Astrocyte of the cerebellum (primary cell): ENCODE data around the gene ZBTB8A.

Source experiments
- DNase-seq: peaks from one replicate; pipeline ENCODE4 v3.0.0-alpha.2; 2011; ENCODE audit warnings: low read depth
- H3K4me3 ChIP-seq: 2 replicates; pipeline ENCODE4 v1.5.1; 2011; ENCODE audit warnings: mild to moderate bottlenecking, low read depth, low read length, moderate library complexity
- in situ Hi-C: cut with HindIII; loops from 2 replicates; pipeline ENCODE4 v1.10.0; 2017; ENCODE audit warnings: low sequenced_read_pairs
- TF ChIP-seq, protein P1 (sequence below): IDR thresholded peaks from 2 replicates; pipeline ENCODE4 v1.5.1; 2012; ENCODE audit warnings: low read length, low read depth, moderate library complexity, mild to moderate bottlenecking; ENCODE audit errors: missing control alignments

ZBTB8A gene

DNA sequence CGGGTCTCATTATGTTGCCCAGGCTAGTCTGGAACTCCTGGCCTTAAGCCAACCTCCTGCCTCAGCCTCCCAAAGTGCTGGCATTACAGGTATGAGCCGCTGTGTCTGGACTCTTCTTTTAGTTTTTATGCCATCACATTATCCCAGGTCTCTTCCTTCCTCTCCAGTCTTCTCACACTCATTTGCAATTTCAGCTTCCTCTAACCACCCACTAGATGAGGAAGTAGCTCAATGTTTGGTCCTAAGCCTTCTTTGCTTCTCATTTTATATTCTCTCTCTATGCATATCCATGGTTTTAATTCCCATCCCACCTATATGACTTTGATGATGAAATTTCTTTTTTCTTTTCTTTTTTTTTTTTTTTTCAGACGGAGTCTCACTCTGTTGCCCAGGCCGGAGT lies 3.1 kb upstream of the ZBTB8A start:
- TF ChIP-seq, protein P1, sequence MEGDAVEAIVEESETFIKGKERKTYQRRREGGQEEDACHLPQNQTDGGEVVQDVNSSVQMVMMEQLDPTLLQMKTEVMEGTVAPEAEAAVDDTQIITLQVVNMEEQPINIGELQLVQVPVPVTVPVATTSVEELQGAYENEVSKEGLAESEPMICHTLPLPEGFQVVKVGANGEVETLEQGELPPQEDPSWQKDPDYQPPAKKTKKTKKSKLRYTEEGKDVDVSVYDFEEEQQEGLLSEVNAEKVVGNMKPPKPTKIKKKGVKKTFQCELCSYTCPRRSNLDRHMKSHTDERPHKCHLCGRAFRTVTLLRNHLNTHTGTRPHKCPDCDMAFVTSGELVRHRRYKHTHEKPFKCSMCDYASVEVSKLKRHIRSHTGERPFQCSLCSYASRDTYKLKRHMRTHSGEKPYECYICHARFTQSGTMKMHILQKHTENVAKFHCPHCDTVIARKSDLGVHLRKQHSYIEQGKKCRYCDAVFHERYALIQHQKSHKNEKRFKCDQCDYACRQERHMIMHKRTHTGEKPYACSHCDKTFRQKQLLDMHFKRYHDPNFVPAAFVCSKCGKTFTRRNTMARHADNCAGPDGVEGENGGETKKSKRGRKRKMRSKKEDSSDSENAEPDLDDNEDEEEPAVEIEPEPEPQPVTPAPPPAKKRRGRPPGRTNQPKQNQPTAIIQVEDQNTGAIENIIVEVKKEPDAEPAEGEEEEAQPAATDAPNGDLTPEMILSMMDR: no peak
- no peak overlapping the region for H3K4me3 ChIP-seq
- in situ Hi-C loops: no loop called here
- no peak for DNase-seq

DNA sequence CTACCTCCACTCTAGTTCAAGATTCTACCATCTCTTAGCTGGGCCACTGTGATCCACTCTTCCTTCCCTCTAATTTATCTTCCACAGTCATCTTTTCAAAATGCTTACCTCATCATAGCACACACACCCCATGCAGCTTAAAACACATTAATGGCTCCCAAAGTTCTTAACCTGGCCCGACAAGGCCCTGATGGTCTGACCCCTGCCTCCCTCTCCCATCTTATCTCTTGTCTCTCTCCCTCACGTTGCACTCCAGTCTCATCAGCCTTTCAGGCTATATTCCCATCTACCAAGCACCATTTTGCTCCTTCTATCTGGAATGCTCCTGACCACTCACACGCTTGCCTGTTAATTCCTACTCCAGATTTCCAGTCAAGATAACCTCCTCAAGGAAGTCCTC lies 2.5 kb upstream of the ZBTB8A start:
- H3K4me3 ChIP-seq: no peak overlapping the region
- in situ Hi-C loops: no loop called here
- TF ChIP-seq, protein P1: no peak
- DNase-seq: no peak

DNA sequence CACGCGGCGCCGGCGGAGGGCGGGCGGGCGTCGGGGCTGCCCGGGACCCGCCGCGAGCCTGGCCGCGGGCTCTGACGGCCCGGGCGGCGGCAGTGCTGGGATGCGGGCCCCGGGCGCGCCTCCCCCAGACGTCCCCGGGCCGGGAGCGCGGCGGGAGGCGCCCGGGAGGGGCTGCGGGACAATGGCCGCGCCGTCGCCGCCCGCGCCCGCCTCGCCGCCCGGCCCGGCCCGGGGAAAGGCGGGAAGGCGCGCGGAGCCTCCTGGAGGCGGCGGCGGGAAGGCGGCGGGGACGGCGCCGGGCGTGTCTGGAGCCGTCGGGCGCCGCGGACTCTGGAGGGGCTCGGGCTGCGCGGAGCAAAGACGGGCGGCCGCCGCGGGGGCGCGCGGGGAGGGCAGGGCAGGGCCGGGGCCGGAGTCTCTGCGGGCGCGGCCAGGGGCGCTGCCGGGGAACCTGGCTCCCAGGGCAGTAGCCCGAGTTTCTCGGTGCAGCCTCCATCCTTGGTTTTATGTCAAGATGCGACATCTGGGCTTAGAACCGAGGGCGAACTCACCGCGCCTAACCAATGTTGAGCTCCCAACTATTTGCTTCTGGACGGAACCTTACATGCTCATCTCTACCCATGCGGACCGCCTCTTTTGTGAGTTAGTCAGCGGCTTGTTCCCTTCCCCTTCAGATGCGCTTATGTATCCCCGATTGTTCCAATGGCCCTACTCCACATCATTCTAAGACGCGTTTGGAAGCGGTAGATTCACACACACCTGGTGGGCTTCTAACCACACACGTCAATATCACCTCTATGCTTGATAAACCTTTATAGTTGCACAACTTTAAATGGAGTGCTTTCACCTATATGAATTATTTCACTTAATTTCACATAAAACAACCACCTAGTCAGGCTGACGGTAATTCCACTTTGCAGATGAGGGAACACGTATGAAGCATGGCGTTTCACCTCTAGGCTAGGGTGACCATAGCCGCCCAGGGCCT lies 651 bp downstream of the ZBTB8A start:
- TF ChIP-seq, protein P1: no peak
- peak overlapping the region; percentile 55 for H3K4me3 ChIP-seq
- DNase-seq: peak; percentile 11
- in situ Hi-C loops: no loop called here

DNA sequence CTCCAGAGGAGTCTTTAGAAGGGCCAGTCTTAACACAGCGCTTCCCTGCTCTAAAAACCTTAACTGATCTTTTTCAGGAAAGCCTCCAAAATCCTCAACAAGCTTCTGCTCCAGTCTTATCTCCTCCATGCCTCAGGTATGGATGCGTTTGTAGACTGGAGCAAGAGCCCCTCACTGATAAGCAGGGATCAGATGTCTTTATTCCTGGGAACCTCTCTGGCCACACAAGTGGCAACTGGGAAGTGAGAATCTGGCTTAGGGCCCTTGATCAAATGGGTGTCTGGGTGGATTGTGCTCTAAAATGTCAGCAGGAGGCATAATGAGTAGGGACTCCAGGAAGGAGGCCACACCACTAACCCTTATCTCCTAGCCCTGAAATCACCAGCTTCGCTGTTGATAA lies 1.4 kb downstream of the ZBTB8A start:
- peak overlapping the region; percentile 55 for H3K4me3 ChIP-seq
- no peak for DNase-seq
- in situ Hi-C loops: no loop called here
- TF ChIP-seq, protein P1: no peak

DNA sequence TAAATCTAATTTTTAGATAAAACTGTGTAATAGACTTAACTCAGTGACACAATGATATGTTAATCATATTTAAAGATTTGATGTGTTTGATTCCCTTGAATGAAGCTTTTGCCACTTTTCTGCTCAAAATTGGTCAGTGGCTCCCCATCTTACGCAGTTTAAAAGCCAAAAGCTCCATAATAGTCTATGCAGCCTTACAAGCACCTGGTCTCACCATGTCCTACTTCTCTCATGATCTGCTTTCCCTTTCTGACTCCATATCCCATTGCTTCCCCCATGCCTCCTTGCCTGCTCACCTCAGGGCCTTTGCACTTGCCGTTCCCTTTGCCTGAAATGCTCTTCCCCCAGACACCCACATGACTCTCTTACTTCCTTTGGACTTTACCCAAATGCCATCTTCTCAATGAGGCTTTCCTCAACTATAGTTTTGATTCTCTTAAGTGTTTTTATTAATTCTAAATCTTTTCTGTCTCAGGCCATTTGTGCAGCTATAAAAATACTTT lies 1.9 kb downstream of the ZBTB8A start:
- no peak for DNase-seq
- in situ Hi-C loops: no loop called here
- no peak overlapping the region for H3K4me3 ChIP-seq

DNA sequence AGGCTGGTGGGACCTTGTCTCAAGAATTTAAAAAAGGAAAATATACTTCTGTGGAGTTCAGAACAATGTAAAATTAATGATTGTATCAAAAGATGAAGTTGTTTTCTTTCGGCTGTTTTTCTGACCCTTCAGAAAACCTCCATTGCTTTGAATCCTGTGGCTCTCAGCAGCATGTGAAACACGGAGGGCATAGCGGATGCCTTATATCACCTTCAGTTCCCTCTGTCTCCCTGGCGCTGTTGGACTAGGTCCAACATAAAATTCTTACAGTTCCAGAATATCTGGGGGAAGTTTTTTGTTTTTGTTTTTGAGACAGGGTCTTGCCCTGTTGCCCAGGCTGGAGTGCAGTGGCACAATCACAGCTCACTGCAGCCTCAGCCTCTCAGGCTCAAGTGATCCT lies 7.4 kb downstream of the ZBTB8A start:
- no peak overlapping the region for H3K4me3 ChIP-seq
- no peak for DNase-seq
- in situ Hi-C loops: no loop called here
- TF ChIP-seq, protein P1: no peak

More for the DNA sequence above, 1.9 kb downstream of the ZBTB8A start:
- TF ChIP-seq, protein P1: no peak
